NT2/D1 (cell line): ENCODE results near the gene RBM44.

Experiments
- DNase-seq: peaks from one replicate; pipeline ENCODE4 v3.0.0-alpha.2; 2011; ENCODE audit warnings: low read depth, low spot score
- H3K27me3 ChIP-seq: 2 replicates; pipeline ENCODE4 v1.6.0; 2011; ENCODE audit warnings: mild to moderate bottlenecking; ENCODE audit not compliant: insufficient read length, insufficient read depth
- H3K36me3 ChIP-seq: 2 replicates; pipeline ENCODE4 v1.6.1; 2011; ENCODE audit warnings: mild to moderate bottlenecking, low read length, mixed read lengths; ENCODE audit not compliant: insufficient read depth, insufficient read length
- H3K4me1 ChIP-seq: 2 replicates; pipeline ENCODE4 v1.5.1; 2011; ENCODE audit not compliant: insufficient read depth, insufficient read length
- H3K4me3 ChIP-seq: 2 replicates; pipeline ENCODE4 v1.5.1; 2011; ENCODE audit warnings: low read depth; ENCODE audit not compliant: insufficient read length
- H3K9ac ChIP-seq: 2 replicates; pipeline ENCODE4 v1.6.0; 2011; ENCODE audit warnings: low read depth; ENCODE audit not compliant: insufficient read length
- H3K9me3 ChIP-seq: 2 replicates; pipeline ENCODE4 v1.5.1; 2011; ENCODE audit warnings: mild to moderate bottlenecking, low read length; ENCODE audit not compliant: insufficient read depth
- SUZ12 ChIP-seq: IDR thresholded peaks from 2 replicates; pipeline ENCODE4 v1.6.1; 2011; ENCODE audit not compliant: insufficient read length, insufficient read depth; ENCODE audit errors: extremely low read depth
- YY1 ChIP-seq: IDR thresholded peaks from 2 replicates; pipeline ENCODE4 v1.6.1; 2011; ENCODE audit not compliant: insufficient read length, insufficient read depth
- ZNF274 ChIP-seq: IDR thresholded peaks from 2 replicates; pipeline ENCODE4 v1.6.1; 2011; ENCODE audit warnings: mild to moderate bottlenecking, low read depth, low read length

RBM44 gene

DNA sequence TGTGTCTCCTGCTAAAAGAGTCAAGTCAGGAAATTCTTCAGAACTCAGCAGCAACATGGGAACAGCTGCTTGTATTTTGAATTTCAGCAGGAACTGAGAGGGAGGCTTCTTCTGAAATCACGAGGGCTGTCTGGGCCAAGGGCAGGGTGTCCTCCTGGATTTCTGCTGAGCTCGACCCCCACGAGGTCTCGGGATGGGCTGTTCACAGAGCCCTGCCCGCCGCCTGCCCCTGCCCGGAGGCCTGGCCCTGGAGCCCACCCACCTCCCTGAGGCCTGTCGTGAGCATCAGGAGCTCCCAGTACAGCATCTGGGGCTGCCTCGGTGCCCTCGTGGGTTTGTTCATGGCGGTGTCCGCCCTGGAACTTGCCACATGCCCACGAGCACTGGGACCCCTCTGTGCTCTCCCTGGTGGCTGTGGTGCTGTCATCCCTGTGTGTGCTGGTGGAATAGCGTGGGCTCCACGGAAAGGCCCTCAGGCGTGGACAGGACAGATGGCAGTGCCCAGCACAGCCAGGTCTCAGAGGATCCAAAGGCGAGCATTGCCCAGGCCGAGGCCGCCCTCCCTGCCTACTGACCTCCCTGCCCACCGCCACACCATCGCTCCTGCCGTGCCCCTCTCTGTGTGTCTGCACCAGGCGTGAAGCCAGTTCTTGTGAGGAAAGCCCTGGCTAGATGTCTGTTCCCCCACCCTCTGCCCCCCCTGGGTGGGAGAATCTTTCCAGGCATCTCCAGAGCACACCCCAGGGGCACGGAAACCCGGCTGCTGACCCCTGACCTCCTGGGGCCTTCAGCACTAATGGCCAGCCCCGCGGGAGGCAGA is 86.7 kb downstream of the RBM44 start:
- no peak for DNase-seq
- Histone ChIP-seq H3K9me3 (no peaks in the 10 kb centered on the region), H3K4me3 (no peak overlapping the region), H3K36me3 (no peaks in the 10 kb centered on the region), H3K27me3 (no peaks in the 10 kb centered on the region), H3K4me1 (peaks cover 19% of the 10 kb centered on the region), H3K9ac (no peak overlapping the region)
- TF ChIP-seq YY1: no peak
- no peak for TF ChIP-seq SUZ12
- no peak for TF ChIP-seq ZNF274

DNA sequence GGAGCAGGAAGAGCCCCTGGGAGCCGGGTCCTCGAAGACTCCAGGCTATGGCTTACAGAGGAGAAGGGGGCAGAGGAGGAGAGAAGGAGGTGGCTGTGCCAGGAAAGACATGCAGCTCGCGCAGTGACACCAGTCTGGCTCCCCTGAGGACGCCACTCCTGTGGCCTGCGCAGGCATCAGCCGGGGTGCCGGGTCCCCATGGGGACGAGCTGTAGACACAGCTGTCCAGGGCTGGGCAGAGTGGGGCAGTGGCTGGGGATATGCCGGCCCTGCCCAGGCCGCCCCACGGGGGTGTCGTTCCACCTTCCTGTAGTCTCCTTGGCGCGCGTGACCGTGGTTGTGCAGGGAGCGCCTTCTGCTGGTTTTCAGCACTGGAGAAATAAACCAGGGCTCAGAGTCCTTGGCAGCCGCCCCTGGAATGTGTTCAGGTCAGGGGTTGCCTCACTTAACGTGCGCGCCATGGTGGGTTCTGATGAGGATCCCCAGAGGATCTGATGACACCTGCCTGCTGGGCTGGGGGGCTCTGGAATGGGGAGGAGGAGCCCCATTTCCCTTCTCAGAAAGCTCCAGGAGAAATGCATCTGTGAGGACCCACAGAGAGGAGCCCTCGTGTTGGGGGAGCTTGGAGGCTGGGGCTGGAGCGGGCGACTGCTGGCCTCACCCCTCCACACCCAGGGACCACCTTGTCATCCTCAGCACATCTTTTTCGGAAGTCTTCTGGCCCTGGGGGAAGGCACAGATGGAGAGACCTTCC is 87.5 kb downstream of the RBM44 start:
- Histone ChIP-seq H3K4me3 (no peak overlapping the region), H3K36me3 (no peaks in the 10 kb centered on the region), H3K9me3 (no peaks in the 10 kb centered on the region), H3K4me1 (peaks cover 15% of the 10 kb centered on the region), H3K9ac (no peak overlapping the region), H3K27me3 (no peaks in the 10 kb centered on the region)
- DNase-seq: no peak
- no peak for TF ChIP-seq YY1
- no peak for TF ChIP-seq ZNF274
- no peak for TF ChIP-seq SUZ12

DNA sequence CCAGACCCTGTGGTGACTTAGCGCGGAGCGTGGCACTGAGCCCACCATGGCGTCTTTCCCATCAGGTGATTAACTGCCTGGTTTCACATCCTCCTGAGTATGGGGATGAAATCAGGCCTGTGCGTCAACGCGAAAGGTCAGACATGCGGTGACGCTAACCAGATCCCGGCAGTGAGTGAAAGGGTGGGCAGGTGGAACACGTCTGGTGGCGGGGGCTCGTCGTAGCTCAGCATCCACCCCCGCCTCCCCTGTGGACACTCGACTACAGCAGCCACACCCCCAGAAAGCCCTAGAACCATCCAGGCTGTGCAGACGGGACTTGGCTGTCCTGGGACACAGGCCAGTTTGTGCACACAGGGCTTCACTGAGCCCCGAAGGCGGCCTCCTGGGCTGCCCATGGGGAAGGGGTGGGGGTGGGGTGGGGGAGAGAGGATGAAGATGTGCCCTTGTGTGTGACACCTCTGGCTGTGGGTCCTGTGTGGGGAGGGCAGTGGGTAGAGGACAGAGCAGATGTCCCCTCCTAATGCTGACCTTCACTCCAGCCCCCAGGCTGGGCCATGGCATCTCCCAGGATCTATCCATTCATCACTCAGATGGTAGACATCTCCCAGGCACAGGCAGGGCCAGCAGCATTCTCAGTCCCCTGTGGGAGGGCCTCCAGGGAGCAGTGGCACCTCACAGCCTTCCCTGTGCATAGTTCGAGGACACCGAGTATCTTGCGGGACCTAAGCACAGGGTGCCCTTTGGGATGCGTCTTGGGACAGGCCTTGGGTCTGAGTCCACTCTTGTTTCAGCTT is 88.3 kb downstream of the RBM44 start:
- peaks cover 15% of the 10 kb centered on the region for H3K4me1 ChIP-seq
- no peak for TF ChIP-seq SUZ12
- no peak for TF ChIP-seq YY1
- no peak for TF ChIP-seq ZNF274
- no peak overlapping the region for H3K4me3 ChIP-seq
- no peaks in the 10 kb centered on the region for H3K27me3 ChIP-seq
- H3K36me3 ChIP-seq: no peaks in the 10 kb centered on the region
- H3K9ac ChIP-seq: no peak overlapping the region
- DNase-seq: no peak
- H3K9me3 ChIP-seq: no peaks in the 10 kb centered on the region

DNA sequence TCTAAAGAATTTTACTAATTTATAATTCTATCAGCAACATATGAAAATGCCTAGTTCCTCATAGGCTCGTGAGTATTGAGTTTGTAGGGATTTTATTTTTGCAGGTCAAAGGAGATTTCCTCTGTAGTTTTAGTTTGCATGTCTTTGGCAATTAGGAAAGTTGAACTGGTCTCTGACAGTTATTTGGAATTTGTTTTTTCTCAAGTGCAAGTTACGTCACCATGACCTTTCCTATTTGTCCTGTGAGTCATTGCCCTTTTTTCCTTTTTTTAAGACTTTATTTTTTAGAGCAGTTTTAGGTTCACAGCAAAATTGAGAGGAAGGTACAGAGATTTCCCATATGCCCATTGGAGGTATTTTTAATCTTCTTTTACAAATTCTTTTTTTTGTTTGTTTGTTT is 89.8 kb downstream of the RBM44 start:
- Histone ChIP-seq H3K9ac (no peak overlapping the region), H3K4me1 (peaks cover 15% of the 10 kb centered on the region), H3K27me3 (no peaks in the 10 kb centered on the region), H3K9me3 (no peaks in the 10 kb centered on the region), H3K4me3 (no peak overlapping the region), H3K36me3 (no peaks in the 10 kb centered on the region)
- DNase-seq: no peak
- no peak for TF ChIP-seq YY1
- TF ChIP-seq ZNF274: no peak
- TF ChIP-seq SUZ12: no peak

DNA sequence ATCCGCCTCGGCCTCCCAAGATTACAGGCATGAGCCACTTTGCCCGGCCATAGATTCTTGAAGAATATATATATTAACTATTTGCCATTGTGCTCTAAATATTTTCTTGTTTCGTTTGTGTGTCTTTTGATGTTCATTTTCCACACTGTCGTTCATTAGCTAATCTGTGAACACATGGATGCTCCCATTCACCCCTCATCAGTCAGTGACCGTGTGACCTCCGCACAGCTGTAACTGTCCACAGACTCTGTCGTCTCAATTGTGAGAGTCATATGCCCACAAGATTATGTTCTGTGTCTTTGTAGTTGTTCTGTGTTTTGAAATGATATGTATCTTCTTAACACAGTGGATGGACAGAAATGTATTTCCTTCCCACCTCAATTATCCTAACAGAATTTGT is 90.4 kb downstream of the RBM44 start:
- no peaks in the 10 kb centered on the region for H3K9me3 ChIP-seq
- no peak for DNase-seq
- H3K4me1 ChIP-seq: peaks cover 15% of the 10 kb centered on the region
- no peaks in the 10 kb centered on the region for H3K36me3 ChIP-seq
- no peak overlapping the region for H3K4me3 ChIP-seq
- no peak overlapping the region for H3K9ac ChIP-seq
- no peak for TF ChIP-seq SUZ12
- no peak for TF ChIP-seq ZNF274
- no peak for TF ChIP-seq YY1
- H3K27me3 ChIP-seq: no peaks in the 10 kb centered on the region

DNA sequence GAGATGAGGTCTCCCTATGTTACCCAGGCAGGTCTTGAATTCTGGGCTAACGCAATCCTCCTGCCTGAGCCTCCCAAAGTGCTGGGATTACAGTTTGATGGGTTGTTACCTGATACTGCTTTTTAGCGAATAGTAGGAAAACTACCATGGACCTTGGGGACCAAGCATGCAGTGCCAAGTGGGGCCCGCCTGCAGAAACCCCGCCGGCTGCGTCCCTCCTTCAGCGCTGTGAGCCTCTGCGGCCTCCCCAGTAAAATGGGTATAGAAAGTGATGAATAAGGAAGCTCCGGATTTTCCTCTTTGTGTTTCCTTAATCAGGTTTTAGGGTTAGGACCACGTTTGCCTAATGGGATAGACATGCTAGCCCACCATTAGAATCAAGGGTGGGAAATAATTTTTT is 91.2 kb downstream of the RBM44 start:
- Histone ChIP-seq H3K9ac (no peak overlapping the region), H3K4me3 (no peak overlapping the region), H3K4me1 (peaks cover 13% of the 10 kb centered on the region), H3K27me3 (no peaks in the 10 kb centered on the region), H3K9me3 (no peaks in the 10 kb centered on the region), H3K36me3 (no peaks in the 10 kb centered on the region)
- TF ChIP-seq YY1: no peak
- no peak for TF ChIP-seq ZNF274
- no peak for TF ChIP-seq SUZ12
- no peak for DNase-seq
